Astrocyte of the spinal cord (primary cell): ENCODE data around the gene LEKR1.
"Not testable (repeated sequence)": the region's sequence is repeated elsewhere in the genome, so short reads cannot be mapped to it uniquely, and the experiment has no call there.

ENCODE experiments used
- DNase-seq: peaks from one replicate; pipeline ENCODE4 v3.0.0; 2011; ENCODE audit warnings: low read depth, low spot score
- H3K4me3 ChIP-seq: 2 replicates; pipeline ENCODE4 v1.5.1; 2011; ENCODE audit warnings: low read depth, mild to moderate bottlenecking, low read length, moderate library complexity
- CTCF ChIP-seq: IDR thresholded peaks from 2 replicates; pipeline ENCODE4 v1.5.1; 2012; ENCODE audit warnings: low read depth, mild to moderate bottlenecking, low read length, inconsistent platforms
- in situ Hi-C: cut with HindIII; loops from 2 replicates; pipeline ENCODE4 v1.10.0; 2017; ENCODE audit warnings: low sequenced_read_pairs

The LEKR1 gene

GRCh38 chr3:156885761-156886160 is 59.6 kb downstream of the LEKR1 start:
- in situ Hi-C loops: no loop called here
- no peak for TF ChIP-seq CTCF

DNA sequence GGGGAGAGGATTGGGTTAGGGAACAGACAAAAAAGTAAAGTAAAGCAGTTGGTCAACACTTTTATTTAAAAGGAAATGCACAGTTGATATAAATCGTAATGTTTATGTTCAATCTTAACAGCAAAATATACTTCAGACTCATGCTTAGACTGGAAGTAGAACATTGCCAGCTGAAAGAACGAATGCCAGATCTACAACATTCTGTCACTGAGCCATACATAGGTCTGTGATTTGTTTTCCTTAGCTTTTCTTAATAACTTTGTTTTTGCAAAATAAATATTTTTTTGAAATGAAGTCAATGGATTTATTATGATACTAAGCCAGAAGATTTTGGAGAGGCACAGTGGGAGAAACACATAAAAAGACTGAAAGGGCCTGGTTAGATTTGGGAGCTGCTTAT is 62.0 kb downstream of the LEKR1 start:
- no peak for DNase-seq
- H3K4me3 ChIP-seq: no peak overlapping the region
- in situ Hi-C loops: no loop called here
- TF ChIP-seq CTCF: no peak

More at GRCh38 chr3:156885761-156886160, 59.6 kb downstream of the LEKR1 start:
- no peak for DNase-seq
- no peak overlapping the region for H3K4me3 ChIP-seq

DNA sequence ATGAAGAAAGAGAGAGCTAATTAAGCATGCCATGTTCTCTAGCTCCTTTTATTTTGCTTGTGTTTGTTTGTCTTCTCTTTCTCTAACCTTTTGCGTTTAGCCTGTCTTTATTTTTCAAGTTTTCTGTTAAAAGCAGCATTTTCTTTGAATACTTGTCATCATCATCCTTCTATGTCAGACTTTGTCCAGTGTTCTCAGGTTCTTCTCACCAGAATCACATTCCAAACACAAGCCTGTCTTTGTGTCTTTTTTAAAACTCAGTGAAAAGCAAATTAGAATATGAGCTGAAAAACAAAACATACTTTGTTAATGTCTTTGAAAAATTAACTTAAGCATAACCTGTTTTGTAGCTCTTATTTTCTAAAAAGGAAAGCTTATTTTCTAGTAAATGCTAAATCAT is 62.4 kb downstream of the LEKR1 start:
- DNase-seq: no peak
- in situ Hi-C loops: no loop called here
- no peak for TF ChIP-seq CTCF

GRCh38 chr3:156892701-156893100 is 66.5 kb downstream of the LEKR1 start:
- no peak overlapping the region for H3K4me3 ChIP-seq
- in situ Hi-C loops: no loop called here
- peak; percentile 15 for DNase-seq
- no peak for TF ChIP-seq CTCF

More for the DNA sequence above, 62.4 kb downstream of the LEKR1 start:
- no peak overlapping the region for H3K4me3 ChIP-seq

- in situ Hi-C loops, DNase-seq: not testable (repeated sequence)
Measured at GRCh38 chr3:156895374-156895773, 69.2 kb downstream of the LEKR1 start.

DNA sequence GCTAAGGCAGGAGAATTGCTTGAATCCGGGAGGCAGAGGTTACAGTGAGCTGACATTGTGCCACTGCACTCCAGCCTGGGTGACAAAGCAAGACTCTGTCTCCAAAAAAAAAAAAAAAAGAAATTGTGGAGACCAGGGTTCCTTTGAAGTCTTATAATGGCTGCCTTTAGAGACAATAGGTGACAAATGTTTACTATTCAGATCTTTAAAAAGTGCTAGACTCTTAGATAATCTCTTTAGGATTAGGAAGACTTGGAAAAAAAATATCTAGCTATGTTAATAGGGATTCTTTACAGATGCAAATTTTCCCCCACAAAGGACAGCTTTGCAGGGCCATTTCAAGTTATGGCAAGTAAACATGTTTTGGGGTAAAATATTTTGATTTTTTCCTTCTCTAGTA is 71.7 kb downstream of the LEKR1 start:
- DNase-seq, in situ Hi-C loops, H3K4me3 ChIP-seq: not testable (repeated sequence)

More at GRCh38 chr3:156895374-156895773, 69.2 kb downstream of the LEKR1 start:
- H3K4me3 ChIP-seq: not testable (repeated sequence)

DNA sequence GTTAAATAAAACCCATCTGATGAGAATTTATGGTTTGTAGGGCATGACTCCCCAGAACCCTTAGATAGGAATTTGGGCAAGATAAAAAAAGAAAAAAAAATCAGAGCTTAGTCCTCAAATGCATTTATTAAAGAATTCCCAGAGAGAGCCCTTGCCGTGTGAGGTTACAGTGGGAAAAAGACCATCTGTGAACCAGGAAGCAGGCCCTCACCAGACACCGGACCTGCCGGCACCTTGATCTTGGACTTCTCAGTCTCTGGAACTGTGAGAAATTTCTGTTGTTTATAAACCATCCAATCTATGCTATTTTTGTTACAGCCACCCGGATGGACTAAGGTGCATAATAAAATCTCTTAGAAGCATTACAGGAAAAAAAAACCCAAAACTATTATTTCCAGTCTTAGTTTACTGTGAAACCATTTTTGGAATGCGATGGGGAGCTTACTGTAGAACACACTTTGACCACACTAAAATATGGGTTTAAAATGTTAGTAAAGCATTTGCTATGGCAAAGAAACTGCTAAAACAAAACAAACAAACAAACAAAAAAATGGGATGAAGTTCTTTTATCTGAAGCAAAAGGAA is 72.2 kb downstream of the LEKR1 start:
- no peak for DNase-seq
- no peak for TF ChIP-seq CTCF
- H3K4me3 ChIP-seq: no peak overlapping the region
- in situ Hi-C loops: no loop called here

DNA sequence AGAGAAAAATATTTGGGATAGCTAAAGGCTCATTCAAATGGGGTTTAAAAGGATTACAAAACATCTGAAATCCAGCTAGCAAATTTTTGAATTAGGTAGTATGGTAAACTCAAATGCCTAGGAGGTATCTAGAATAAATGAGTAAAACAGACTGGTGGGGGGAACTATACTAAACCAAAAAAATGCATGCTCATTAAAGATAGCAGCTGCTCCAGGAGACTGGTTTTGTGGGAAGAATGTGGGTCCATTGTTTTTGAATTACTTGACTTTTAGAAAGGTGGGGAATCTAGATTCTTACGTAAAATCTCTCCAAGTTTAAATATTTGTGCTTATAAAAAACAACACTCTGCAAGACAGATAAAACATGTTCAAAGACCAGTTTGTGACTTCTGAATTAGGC is 73.8 kb downstream of the LEKR1 start:
- in situ Hi-C loops: no loop called here
- no peak for TF ChIP-seq CTCF
- peak; percentile 32 for DNase-seq
- H3K4me3 ChIP-seq: no peak overlapping the region
